Measurements from ENCODE around the gene TMEM269. TPM values are rescaled to one million over a fixed set of nuclear protein-coding genes. Genes with fewer than 3 reads are reported as not detected.

The TMEM269 gene
- total RNA-seq, 1 experiment from 2014 or later = 0.68 TPM

DNA sequence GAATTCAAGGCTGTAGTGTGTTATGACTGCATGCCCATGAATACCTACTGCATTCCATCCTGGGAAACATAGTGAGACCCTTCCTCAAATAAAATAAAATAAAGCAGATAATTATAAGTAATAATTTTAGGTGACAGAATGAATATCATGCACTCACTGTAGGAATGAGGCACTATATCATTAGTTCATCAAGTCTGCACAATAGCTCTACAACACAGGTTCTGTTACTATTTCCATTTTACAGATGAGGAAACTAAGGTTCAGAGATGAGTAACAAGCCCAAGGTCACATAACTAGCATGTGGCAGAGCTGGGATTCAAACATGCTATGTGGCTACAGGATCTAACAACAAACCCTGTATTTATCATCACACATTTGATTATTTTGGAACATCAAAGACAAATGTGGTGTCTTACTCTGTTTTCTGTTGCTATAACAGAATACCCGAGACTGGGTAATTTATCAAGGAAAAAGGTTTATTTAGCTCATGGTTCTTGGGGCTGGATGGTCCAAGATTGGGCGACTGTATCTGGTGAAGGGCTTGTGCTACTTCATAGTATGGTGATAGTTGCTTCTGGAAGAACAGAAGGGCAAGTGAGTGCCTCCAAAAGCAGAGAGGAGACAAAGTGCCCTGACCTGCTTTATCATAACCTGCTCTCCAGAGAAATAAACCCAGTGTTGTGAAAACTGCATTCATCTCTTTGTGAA, 56.8 kb downstream of the TMEM269 start:
- POLR2A ChIA-PET = no interaction called here

DNA sequence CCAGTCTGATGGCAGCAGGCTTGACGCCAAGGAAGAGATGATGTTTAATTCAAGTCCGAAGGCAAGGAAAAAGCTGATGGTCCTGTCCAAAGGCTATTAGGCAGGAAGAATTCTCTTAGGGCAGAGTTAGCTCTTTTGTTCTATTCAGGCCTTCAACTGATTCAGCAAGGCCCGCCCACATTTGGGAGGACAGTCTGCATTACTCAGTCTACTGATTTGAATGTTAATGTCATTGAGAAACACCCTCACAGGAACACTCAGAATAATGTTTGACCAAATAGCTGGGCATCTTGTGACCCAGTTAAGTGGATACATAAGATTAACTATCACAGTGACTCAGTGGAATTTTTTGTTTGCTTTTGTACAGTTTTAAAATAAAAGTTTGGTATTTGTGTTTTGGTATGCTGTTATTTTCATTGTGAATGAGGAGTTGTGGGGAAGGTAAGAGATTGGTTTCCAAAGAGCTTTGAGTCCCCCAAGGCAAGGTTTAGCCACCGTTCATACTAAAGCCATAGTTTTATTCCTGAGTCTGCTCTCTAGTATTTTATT, 59.9 kb downstream of the TMEM269 start:
- no TSS peak for BruUV-seq (replicated peaks)
- H3K4me3 Mint-ChIP-seq (ENCODE audit: unreplicated experiment) = no peak overlapping the region
- POLR2A ChIA-PET = no interaction called here

More for the DNA sequence above, 56.8 kb downstream of the TMEM269 start:
- Mint-ChIP-seq H3K36me3 (ENCODE audit: insufficient read depth, unreplicated experiment) (peaks cover 4% of the 10 kb centered on the region), H3K9me3 (ENCODE audit: unreplicated experiment) (no peaks in the 10 kb centered on the region), H3K4me3 (ENCODE audit: unreplicated experiment) (no peak overlapping the region), H3K4me1 (ENCODE audit: low read depth, unreplicated experiment) (no peaks in the 10 kb centered on the region), H3K27ac (ENCODE audit: unreplicated experiment) (no peak overlapping the region), H3K27me3 (ENCODE audit: insufficient read depth, unreplicated experiment) (no peaks in the 10 kb centered on the region)
- CTCF ChIA-PET = no interaction called here
- no peaks in the 10 kb centered on the region for H3K4me1 ChIP-seq
- no peak overlapping the region for H3K4me3 ChIP-seq (ENCODE audit: low read depth, low read length)
- no peak for TF ChIP-seq CTCF (IDR thresholded peaks at IDR 0.05; ENCODE audit: insufficient read depth in 1 of 2, low read depth in 1 of 2, low read length in 1 of 2, severe bottlenecking in 1 of 2, unreplicated experiment in 1 of 2)
- DNase-seq = no peak
- intact Hi-C loops (cut with micrococcal nuclease; ENCODE audit: unreplicated experiment) = no loop called here
- BruUV-seq (replicated peaks) = no TSS peak
- no peaks in the 10 kb centered on the region for H3K36me3 ChIP-seq (ENCODE audit: control insufficient read depth, insufficient read depth, low read length)
- H3K9me3 ChIP-seq = no peaks in the 10 kb centered on the region
- no peaks in the 10 kb centered on the region for H3K27me3 ChIP-seq (replicated peaks; ENCODE audit: control insufficient read depth, insufficient read depth, low read length)

GRCh38 chr1:42845193-42845592, 60.4 kb downstream of the TMEM269 start:
- Mint-ChIP-seq H3K36me3 (ENCODE audit: insufficient read depth, unreplicated experiment) (peaks cover 18% of the 10 kb centered on the region), H3K27ac (ENCODE audit: unreplicated experiment) (no peak overlapping the region), H3K4me3 (ENCODE audit: unreplicated experiment) (no peak overlapping the region), H3K27me3 (ENCODE audit: insufficient read depth, unreplicated experiment) (no peaks in the 10 kb centered on the region), H3K9me3 (ENCODE audit: unreplicated experiment) (no peaks in the 10 kb centered on the region), H3K4me1 (ENCODE audit: low read depth, unreplicated experiment) (peaks cover 10% of the 10 kb centered on the region)
- BruUV-seq (replicated peaks) = no TSS peak
- H3K9me3 ChIP-seq = no peaks in the 10 kb centered on the region
- no peaks in the 10 kb centered on the region for H3K36me3 ChIP-seq (ENCODE audit: control insufficient read depth, insufficient read depth, low read length)
- DNase-seq = no peak
- H3K4me1 ChIP-seq = no peaks in the 10 kb centered on the region; the same call in 1 of the 2 replicates
- no peak for TF ChIP-seq CTCF (IDR thresholded peaks at IDR 0.05; ENCODE audit: insufficient read depth in 1 of 2, low read depth in 1 of 2, low read length in 1 of 2, severe bottlenecking in 1 of 2, unreplicated experiment in 1 of 2)
- no peaks in the 10 kb centered on the region for H3K27me3 ChIP-seq (replicated peaks; ENCODE audit: control insufficient read depth, insufficient read depth, low read length)
- no peak overlapping the region for H3K4me3 ChIP-seq (ENCODE audit: low read depth, low read length)
- ChIA-PET POLR2A (no interaction called here), CTCF (no interaction called here)
- intact Hi-C loops (cut with micrococcal nuclease; ENCODE audit: unreplicated experiment) = no loop called here

More for the DNA sequence above, 59.9 kb downstream of the TMEM269 start:
- no peaks in the 10 kb centered on the region for H3K9me3 ChIP-seq
- H3K4me1 ChIP-seq = no peaks in the 10 kb centered on the region; the same call in 1 of the 2 replicates
- Mint-ChIP-seq H3K27ac (ENCODE audit: unreplicated experiment) (no peak overlapping the region), H3K4me1 (ENCODE audit: low read depth, unreplicated experiment) (peaks cover 10% of the 10 kb centered on the region), H3K27me3 (ENCODE audit: insufficient read depth, unreplicated experiment) (no peaks in the 10 kb centered on the region), H3K9me3 (ENCODE audit: unreplicated experiment) (no peaks in the 10 kb centered on the region), H3K36me3 (ENCODE audit: insufficient read depth, unreplicated experiment) (peaks cover 13% of the 10 kb centered on the region)
- DNase-seq = no peak
- no peaks in the 10 kb centered on the region for H3K27me3 ChIP-seq (replicated peaks; ENCODE audit: control insufficient read depth, insufficient read depth, low read length)
- H3K4me3 ChIP-seq (ENCODE audit: low read depth, low read length) = no peak overlapping the region
- CTCF ChIA-PET = no interaction called here
- intact Hi-C loops (cut with micrococcal nuclease; ENCODE audit: unreplicated experiment) = no loop called here
- TF ChIP-seq CTCF (IDR thresholded peaks at IDR 0.05; ENCODE audit: insufficient read depth in 1 of 2, low read depth in 1 of 2, low read length in 1 of 2, severe bottlenecking in 1 of 2, unreplicated experiment in 1 of 2) = no peak
- H3K36me3 ChIP-seq (ENCODE audit: control insufficient read depth, insufficient read depth, low read length) = no peaks in the 10 kb centered on the region

Measured in Caco-2 (cell line).